Heart left ventricle (tissue), 13 donors: Measurements from ENCODE around the gene CIT.

ENCODE experiments used
- POLR2A ChIP-seq, 2 donors: fragments of 450-650 bp; IDR thresholded peaks; one replicate each; pipeline ENCODE4 v1.6.1; 2017; ENCODE audit warnings: antibody characterized with exemption in 2 of 2, mild to moderate bottlenecking in 2 of 2, moderate library complexity in 2 of 2
- TF ChIP-seq, protein P1 (sequence below), 12 donors: fragments of 200-600 bp; sonication (generic) in 4 of 12; IDR thresholded peaks; one replicate each; pipeline versions ENCODE4 v1.5.0 to v1.8.0; 2018 to 2022; ENCODE audit warnings: antibody characterized with exemption in 12 of 12, mild to moderate bottlenecking in 5 of 12
- donor health status: ischemic (EF 13 %, LVEDD 7.1; RV severe dilation, severe dysfunction).
- donor health status: DM: no; HTN: yes; CAD: no.
- donor health status: DM: no; HTN: no; CAD: no.
- donor health status: ischemic (EF 25% LVEDD 6.9; RV normal size, moderate dysfunction).
- donor health status: ischemic (EF 25% LVEDD 5.7; RV mildly dilated, moderate dysfunction).
- donor health status: ischemic (EF 35%, LVEDD 5.7; RV mildly dilated, moderate dysfunction).
- donor health status: nonischemic (EF 11% LVEDD 7.7; RV severe dilation, severe dysfunction).
- donor health status: DM: yes; HTN: yes; CAD: no.
- donor health status: PGD.
- donor health status: ischemic (EF 29% LVEDD 5.4; RV normal size, mild dysfunction).
- donor health status: nonischemic (EF 23%, LVEDD 6.1; RV moderate dilation, normal function).

- TF ChIP-seq, protein P1, sequence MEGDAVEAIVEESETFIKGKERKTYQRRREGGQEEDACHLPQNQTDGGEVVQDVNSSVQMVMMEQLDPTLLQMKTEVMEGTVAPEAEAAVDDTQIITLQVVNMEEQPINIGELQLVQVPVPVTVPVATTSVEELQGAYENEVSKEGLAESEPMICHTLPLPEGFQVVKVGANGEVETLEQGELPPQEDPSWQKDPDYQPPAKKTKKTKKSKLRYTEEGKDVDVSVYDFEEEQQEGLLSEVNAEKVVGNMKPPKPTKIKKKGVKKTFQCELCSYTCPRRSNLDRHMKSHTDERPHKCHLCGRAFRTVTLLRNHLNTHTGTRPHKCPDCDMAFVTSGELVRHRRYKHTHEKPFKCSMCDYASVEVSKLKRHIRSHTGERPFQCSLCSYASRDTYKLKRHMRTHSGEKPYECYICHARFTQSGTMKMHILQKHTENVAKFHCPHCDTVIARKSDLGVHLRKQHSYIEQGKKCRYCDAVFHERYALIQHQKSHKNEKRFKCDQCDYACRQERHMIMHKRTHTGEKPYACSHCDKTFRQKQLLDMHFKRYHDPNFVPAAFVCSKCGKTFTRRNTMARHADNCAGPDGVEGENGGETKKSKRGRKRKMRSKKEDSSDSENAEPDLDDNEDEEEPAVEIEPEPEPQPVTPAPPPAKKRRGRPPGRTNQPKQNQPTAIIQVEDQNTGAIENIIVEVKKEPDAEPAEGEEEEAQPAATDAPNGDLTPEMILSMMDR (IDR thresholded peaks at IDR 0.05), result no peak
- no peak for TF ChIP-seq POLR2A (IDR thresholded peaks at IDR 0.05)
These were observed 34.1 kb upstream of the CIT start for GRCh38 chr12:119911182-119911581.
